AG04450 (cell line): ENCODE results near the gene CFAP52. TPM values are rescaled to one million over a fixed set of nuclear protein-coding genes. Genes with fewer than 3 reads are reported as not detected.

Source experiments
- CTCF ChIA-PET: fragments of 300-600, 350-600 bp; formaldehyde crosslinking; extraction: SDS; loops from one replicate; lab custom pipeline; 2022; ENCODE audit warnings: antibody characterized with exemption, inconsistent platforms; lab: Charles Lee
- POLR2A ChIA-PET: fragments of 350-600 bp; formaldehyde crosslinking; extraction: SDS; loops from one replicate; lab custom pipeline; 2021; ENCODE audit warnings: antibody characterized with exemption, inconsistent platforms; lab: Yijun Ruan, JAX
- DNase-seq: peaks from one replicate; pipeline ENCODE4 v3.0.0-alpha.2; 2011; ENCODE audit warnings: low read depth, low spot score
- H3K27ac ChIP-seq: one replicate; pipeline ENCODE4 v1.5.1; 2012; ENCODE audit warnings: low read depth, low read length, control low read depth
- H3K27me3 ChIP-seq: one replicate; pipeline ENCODE4 v1.6.0; 2012; ENCODE audit warnings: low read length; ENCODE audit not compliant: control insufficient read depth, insufficient read depth
- H3K4me3 ChIP-seq: 2 replicates; pipeline ENCODE4 v1.5.1; 2011; ENCODE audit warnings: mild to moderate bottlenecking, low read depth, low read length, control low read depth
- H3K9me3 ChIP-seq: 2 replicates; pipeline ENCODE4 v1.5.1; 2012; ENCODE audit warnings: low read length; ENCODE audit not compliant: control insufficient read depth, insufficient read depth
- polyA plus RNA-seq: library from polyadenylated mRNA; depleted of rRNA; stranded (reverse); fragments of >200 nt; gene quantifications from 2 replicates; pipeline ENCODE4 v1.2.3, GENCODE V29; 2011
- TF ChIP-seq, protein P1 (sequence below): IDR thresholded peaks from 2 replicates; pipeline ENCODE4 v1.5.1; 2011; ENCODE audit warnings: low read depth, low read length, control low read depth, inconsistent platforms

The CFAP52 gene
- polyA plus RNA-seq, 1 experiment = not detected

DNA sequence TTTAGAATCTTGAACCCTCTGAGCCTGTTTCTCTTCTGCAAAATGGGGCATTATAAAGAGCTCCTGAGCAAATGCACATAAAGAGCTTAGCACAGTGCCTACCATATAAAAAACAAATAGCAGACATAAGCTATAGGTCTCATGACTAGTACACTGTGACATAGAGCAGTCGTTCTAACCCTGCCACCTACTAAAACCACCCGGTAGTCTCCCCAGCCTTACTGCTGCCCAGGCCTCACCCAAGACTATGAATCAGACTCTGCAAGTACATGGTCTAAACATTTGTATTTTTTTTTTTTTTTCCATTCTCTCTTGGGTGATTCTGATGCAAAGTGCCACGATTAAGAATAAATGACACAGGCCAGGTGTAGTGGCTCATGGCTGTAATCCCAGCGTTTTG lies 34.7 kb upstream of the CFAP52 start:
- ChIA-PET CTCF (interaction anchor here (0.7 to 1.0 kb wide), 2 partner anchors 36 to 442 kb away, joined by 3 to 5 read pairs; no protein-coding TSS in a partner anchor), POLR2A (no interaction called here)
- DNase-seq = no peak
- Histone ChIP-seq H3K27me3 (no peaks in the 10 kb centered on the region), H3K27ac (no peak overlapping the region), H3K4me3 (no peak overlapping the region), H3K9me3 (no peaks in the 10 kb centered on the region)
- TF ChIP-seq, protein P1, sequence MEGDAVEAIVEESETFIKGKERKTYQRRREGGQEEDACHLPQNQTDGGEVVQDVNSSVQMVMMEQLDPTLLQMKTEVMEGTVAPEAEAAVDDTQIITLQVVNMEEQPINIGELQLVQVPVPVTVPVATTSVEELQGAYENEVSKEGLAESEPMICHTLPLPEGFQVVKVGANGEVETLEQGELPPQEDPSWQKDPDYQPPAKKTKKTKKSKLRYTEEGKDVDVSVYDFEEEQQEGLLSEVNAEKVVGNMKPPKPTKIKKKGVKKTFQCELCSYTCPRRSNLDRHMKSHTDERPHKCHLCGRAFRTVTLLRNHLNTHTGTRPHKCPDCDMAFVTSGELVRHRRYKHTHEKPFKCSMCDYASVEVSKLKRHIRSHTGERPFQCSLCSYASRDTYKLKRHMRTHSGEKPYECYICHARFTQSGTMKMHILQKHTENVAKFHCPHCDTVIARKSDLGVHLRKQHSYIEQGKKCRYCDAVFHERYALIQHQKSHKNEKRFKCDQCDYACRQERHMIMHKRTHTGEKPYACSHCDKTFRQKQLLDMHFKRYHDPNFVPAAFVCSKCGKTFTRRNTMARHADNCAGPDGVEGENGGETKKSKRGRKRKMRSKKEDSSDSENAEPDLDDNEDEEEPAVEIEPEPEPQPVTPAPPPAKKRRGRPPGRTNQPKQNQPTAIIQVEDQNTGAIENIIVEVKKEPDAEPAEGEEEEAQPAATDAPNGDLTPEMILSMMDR = no peak

DNA sequence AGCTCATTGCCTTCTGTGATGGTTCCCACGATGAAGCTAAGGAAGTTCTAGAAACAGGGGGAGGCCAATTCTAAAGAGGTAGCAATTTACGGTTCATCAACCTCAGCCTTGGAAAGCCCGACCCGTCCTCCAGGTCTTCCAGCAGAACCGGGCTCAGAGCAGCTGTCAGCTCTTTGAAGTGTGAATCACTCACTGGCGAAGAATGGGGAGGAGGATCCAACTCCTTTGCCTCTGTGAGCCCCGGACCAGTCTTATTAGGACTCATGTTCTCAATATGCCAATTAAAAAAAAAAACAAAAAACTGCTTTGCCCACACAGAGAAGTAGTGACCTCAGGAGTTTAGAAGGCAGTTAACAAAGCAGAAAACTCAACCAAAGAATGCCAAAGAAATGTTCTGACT lies 32.2 kb upstream of the CFAP52 start:
- H3K9me3 ChIP-seq = no peaks in the 10 kb centered on the region
- TF ChIP-seq, protein P1 = no peak
- POLR2A ChIA-PET = no interaction called here
- CTCF ChIA-PET = interaction anchor here (0.7 kb wide), 1 partner anchor 11 kb away, joined by 3 read pairs; no protein-coding TSS in a partner anchor
- no peak overlapping the region for H3K27ac ChIP-seq
- H3K27me3 ChIP-seq = no peaks in the 10 kb centered on the region
- no peak overlapping the region for H3K4me3 ChIP-seq
- DNase-seq = no peak

DNA sequence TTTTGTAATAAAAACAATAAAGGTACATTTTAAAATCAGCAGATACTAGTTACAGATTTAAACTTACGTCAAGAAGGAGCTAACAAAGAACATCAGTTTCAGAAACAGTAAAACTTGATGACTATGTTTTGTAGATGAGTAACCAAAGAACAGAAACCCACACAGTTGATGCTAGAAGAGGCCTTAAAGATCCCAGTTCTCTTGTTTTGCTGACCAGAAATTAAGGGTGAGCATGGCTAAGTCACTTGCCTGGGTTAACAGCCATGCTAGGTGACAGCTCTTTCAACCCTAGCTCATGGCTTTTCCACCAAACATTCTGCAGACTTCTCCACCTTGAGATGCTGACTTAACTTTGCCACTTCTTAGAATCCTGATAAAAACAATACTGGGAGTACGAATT lies 27.2 kb upstream of the CFAP52 start:
- no peak overlapping the region for H3K4me3 ChIP-seq
- CTCF ChIA-PET = interaction anchor here (0.5 to 0.8 kb wide), 2 partner anchors 28 to 578 kb away, joined by 3 read pairs; no protein-coding TSS in a partner anchor
- POLR2A ChIA-PET = no interaction called here
- no peaks in the 10 kb centered on the region for H3K27me3 ChIP-seq
- H3K9me3 ChIP-seq = no peaks in the 10 kb centered on the region
- no peak overlapping the region for H3K27ac ChIP-seq
- TF ChIP-seq, protein P1 = no peak
- no peak for DNase-seq

DNA sequence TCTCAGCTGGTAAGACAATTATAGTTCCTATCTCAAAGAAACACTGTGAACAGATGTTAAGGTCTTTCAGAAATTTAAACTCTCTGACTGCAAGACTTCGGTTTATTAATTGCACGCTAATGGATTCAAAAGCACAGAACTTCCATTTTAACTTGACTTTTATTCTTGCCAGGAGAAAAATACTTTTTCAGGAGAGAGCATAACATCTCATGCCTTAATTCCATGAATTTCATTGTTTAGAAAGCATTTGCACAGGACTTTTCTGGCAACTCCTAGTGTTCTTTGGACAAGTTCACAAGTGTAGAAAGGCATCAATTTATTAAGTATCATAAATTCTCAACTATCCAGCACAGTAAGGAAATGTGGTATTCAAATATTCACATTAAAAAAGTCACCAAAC lies 23.3 kb upstream of the CFAP52 start:
- CTCF ChIA-PET = interaction anchor here (0.7 to 1.4 kb wide), 3 partner anchors 20 to 24 kb away, joined by 3 to 6 read pairs (median 4); no protein-coding TSS in a partner anchor

DNA sequence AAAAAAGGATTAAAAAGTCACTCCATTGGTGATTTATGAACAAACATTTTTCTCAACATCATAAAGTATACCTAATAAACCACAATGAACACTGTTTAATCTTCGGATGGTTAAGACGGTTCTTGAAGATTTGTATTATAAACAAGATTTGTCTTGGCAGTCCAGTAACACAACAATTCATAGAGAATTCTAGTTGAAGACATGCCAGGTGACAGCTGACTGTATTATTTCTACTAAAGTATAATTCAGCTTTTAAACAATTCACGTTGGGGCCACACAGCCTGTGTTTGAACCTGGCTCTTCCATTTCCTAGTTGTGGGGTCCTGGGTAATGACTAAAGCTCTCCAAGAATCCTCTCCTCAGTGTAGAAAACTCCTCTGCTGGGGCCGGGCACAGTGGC lies 22.8 kb upstream of the CFAP52 start:
- Histone ChIP-seq H3K4me3 (no peak overlapping the region), H3K9me3 (no peaks in the 10 kb centered on the region), H3K27ac (no peak overlapping the region), H3K27me3 (no peaks in the 10 kb centered on the region)
- CTCF ChIA-PET = interaction anchor here (1.3 to 1.4 kb wide), 2 partner anchors 20 to 24 kb away, joined by 3 to 4 read pairs; no protein-coding TSS in a partner anchor
- DNase-seq = no peak
- TF ChIP-seq, protein P1 = no peak
- POLR2A ChIA-PET = no interaction called here

More for the DNA sequence above, 23.3 kb upstream of the CFAP52 start:
- TF ChIP-seq, protein P1 = no peak
- POLR2A ChIA-PET = no interaction called here
- Histone ChIP-seq H3K4me3 (no peak overlapping the region), H3K9me3 (no peaks in the 10 kb centered on the region), H3K27me3 (no peaks in the 10 kb centered on the region), H3K27ac (no peak overlapping the region)
- DNase-seq = no peak
